HT1080 (cell line): ENCODE data around the gene PRR32. TPM values are rescaled to one million over a fixed set of nuclear protein-coding genes. Genes with fewer than 3 reads are reported as not detected.
A peak's percentile ranks its signal among the peaks of the same experiment; 100 is the strongest.
"Not testable (repeated sequence)": the region's sequence is repeated elsewhere in the genome, so short reads cannot be mapped to it uniquely, and the experiment has no call there.

Experiments used
- DNase-seq: peaks from one replicate; pipeline ENCODE4 v3.0.0-alpha.2; 2015; ENCODE audit warnings: low read depth
- polyA plus RNA-seq, 2 experiments: library from polyadenylated mRNA; depleted of rRNA; stranded (reverse); fragments of >200 nt; gene quantifications; 2 replicates each; pipeline ENCODE4 v1.2.3, GENCODE V29; 2015
- total RNA-seq: library from RNA; depleted of rRNA; stranded (reverse); fragments of >200 nt; shearing (Covaris generic); gene quantifications from 2 replicates; pipeline ENCODE4 v1.2.3, GENCODE V29; 2014; rRNA removed

Gene PRR32
- total RNA-seq = not detected in 2 replicates
- not detected in 2 replicates for polyA plus RNA-seq (2015; cell fraction: cytosol; rRNA removed)
- polyA plus RNA-seq (2015; cell fraction: nucleus; rRNA removed) = not detected in 2 replicates

- no peak for DNase-seq
Observed at GRCh38 chrX:126819429-126819828, at the start of gene PRR32. TSS of gene PRR32 (plus strand) at chrX:126819729. CDS start at chrX:126819844, 115 bp downstream.

GRCh38 chrX:126770179-126770578, 49.4 kb upstream of the PRR32 start:
- peak; percentile 18 for DNase-seq

- DNase-seq = no peak
Observed at GRCh38 chrX:126785539-126785938, 34.0 kb upstream of the PRR32 start.

GRCh38 chrX:126799059-126799458, 20.5 kb upstream of the PRR32 start:
- DNase-seq = peak; percentile 52

- not testable (repeated sequence) for DNase-seq
Observed at GRCh38 chrX:126806784-126807183, 12.7 kb upstream of the PRR32 start.

GRCh38 chrX:126815806-126816205, 3.7 kb upstream of the PRR32 start:
- DNase-seq = no peak

GRCh38 chrX:126820700-126821420, 1.3 kb downstream of the PRR32 start:
- peak; percentile 61 for DNase-seq

- no peak for DNase-seq
Observed at GRCh38 chrX:126824338-126825007, 4.9 kb downstream of the PRR32 start.

- DNase-seq = no peak
Observed at GRCh38 chrX:126825566-126826193, 6.2 kb downstream of the PRR32 start.

GRCh38 chrX:126836186-126836585, 16.7 kb downstream of the PRR32 start:
- DNase-seq = no peak

- DNase-seq = no peak
Observed at GRCh38 chrX:126847143-126847542, 27.6 kb downstream of the PRR32 start.

- peak; percentile 1 for DNase-seq
Observed at GRCh38 chrX:126855839-126856524, 36.5 kb downstream of the PRR32 start.
